Activated CD4-positive, alpha-beta T cell treated with anti-CD3 and anti-CD28 coated beads, Interleukin-2, amount 50 U/mL, for 4 hours (primary cell): ENCODE data around the gene PPP6R2.

ENCODE experiments used
- DNase-seq, 2 experiments: peaks; one replicate each; pipeline ENCODE4 v3.0.0-alpha.2; 2020

The PPP6R2 gene

DNA sequence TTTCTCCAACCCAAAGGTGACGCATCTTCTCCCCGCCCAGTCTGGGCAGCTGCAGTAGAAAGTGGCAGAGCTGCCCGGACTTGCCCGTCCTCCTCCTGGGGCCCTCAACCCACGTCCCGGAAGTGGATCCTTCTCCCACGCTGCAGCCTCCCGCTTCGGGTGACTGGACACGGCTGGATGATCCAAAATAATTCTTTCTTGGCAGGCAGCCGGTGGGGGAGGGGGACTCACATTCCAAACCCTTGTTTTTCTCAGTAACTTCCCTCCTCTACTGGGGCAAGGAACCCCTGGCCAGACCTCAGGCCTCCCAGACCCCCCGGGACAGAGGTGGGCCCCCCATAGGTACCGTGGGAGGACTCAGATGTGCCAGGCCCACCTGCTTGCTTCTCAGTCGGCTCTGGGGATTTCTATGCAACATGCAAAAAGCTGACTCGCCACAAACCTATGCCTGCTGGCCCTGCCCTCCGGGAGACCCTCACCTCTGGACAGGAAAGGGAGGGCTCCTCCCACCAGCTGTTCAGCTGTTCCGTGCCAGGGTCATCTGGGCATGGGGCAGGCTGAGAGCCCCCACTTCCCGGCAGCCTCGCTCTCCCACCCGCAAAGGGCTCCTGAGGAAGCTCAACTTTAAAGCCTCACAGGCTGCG is 37.1 kb upstream of the PPP6R2 start:
- DNase-seq, result no peak

DNA sequence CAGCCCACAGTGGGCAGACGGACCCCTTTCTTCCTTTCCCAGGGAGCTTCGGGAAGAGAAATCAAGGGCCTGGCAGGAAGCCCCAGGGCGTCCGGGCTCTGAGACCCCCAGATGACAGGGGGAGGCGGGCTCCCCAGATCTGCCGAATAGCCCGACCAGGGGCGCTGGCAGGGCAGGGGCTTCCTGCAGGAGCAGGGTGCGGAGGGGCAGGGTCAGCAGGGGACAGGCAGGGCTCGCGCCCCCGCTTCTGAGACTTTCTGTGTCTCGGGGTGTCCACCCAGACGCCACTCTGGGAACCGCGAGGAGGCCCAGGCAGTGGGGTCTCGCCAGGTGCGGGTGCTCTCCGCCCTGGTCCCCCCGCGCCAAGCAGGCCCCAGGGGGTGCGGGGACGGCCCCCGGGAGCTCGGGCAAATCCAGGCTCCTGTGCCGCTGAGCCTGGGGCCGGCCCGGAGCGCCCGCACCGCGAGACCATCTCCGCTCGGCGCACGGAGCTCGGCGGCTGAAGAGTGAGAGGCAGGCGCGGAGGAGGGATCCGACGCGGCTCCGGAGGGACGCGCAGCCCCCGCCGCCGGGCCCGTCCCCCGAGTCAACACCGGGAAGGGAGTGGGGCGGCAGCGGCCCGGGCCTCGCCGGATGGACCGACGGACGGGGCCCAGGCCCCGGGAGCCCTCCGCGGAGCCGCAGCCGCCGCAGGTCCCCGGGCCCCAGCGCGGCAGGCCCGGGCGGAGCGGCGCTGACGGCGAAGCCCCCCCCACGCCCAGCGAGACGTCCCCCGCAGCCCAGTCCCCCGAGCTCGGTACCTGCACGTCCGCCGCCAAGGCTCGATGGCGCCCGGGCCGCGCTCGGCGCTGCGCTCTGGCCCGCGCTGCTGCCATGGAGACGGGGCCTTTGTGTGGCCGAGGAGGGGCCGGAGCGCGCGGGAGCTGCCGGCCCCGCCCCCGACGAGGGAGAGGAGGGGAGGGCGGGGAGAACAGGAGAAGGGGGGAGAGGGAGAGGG is 36.1 kb upstream of the PPP6R2 start, which contains the start of gene PLXNB2:
Gene PLXNB2, minus strand, starts transcription at position 894 of the 997 bp plus-strand sequence. CDS start 17,062 bp downstream, outside the sequence.
- no peak for DNase-seq

DNA sequence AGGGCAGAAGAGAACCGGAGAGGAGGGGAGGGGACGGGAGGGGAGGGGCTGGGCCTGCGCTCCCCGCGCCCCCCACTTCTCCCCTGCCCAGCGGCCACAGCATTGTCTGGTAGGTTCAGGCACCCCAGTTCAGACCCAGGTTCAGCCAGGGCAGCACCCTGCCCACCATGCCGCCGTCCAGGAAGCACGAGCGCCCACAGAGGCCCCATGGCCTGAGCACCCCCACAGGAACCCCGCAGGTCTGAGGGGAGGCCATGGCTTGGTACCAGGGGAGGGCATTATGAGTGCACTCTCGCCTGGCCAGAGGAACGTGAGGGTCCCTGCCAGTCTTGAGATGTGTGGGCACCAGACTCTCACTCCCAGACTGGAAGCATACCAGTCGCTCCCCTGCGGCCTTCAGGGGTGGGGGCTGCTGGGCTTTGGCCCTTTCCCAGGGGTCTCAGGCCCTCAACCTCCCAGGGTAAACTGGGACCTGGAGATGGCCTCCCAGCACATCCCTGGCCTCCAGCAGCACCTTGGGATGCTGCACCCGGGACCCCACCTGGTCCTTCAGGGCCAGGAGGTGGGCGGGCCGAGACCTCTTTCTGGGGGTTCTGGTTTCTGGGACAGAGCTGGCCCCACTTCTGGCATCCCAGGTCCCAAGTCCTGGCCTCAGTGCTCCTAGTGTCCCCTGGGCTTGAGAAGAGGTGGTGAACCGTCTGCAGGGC is 35.1 kb upstream of the PPP6R2 start:
- DNase-seq, result no peak

DNA sequence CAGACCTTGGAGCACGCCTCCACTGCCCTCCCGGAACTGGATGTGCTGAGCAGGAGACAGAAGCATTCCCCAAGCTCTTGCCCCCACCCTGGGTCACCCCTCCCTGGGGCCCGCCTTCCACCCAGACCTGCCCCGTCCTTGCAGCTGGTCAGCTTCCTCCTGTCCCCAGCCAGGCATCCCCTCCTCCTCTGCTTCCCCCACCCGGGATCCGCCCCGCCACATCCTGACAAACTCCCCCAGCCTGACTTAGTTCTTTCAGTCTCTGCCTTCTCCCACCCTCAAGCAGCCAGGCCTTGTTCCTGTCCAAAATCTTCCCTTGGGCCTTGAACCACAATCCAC is 34.6 kb upstream of the PPP6R2 start:
- DNase-seq, result no peak

DNA sequence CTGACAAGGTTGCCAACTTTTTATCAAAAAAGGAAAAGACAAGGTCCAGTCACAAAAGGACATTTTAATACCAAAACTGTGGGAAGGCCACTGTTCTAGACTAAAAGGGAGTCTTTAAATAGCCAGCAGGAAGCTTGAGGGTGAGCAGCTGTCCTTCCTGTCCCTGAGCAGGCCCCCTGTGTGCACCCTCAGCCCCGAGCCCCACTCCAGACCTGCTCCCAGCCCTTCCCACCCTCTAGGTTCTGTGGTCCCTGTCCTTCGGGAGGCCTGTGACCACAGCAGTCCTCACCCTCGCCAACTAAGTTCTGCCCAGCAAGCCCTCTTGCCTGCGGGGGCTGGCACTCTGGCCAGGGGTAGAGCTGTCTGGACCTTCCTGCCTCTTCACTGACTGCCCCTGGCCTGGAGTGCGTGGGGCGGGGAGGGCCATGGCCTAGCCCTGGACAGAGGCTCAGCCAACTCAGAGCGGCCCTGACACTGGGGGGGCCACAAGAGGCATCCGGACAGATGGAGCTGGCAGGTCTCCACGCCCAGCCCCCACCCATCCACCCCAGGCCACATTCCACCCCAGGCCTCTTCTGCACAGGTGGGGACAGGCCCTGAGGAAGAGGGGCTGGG is 34.0 kb upstream of the PPP6R2 start:
- DNase-seq, result no peak

GRCh38 chr22:50309601-50309991 is 33.5 kb upstream of the PPP6R2 start:
- no peak for DNase-seq

- no peak for DNase-seq
Observed at GRCh38 chr22:50310031-50310722, 33.0 kb upstream of the PPP6R2 start.

DNA sequence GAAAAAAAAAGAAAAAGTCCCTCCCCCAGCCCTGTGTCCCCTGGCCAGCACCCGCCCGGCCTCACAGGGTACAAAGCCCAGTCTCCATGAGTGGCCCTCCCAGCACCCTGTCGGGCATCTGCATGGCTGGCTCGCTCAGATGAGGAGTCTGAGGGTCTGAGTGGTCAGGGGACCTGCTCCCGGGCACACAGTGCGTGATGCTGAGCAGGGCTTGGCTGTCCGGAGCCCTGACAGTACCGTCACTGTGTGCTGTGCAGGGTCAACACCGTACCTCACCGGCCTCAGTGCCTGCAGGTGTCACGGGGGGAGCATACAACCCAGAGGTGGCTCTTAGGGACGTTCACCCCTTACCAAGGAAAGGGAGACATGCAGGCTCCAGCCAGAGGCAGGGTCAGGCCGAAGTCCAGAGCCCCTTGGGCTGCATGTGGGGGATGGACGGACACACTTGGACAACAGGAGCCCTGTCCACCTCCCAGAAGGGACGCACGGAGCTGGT is 32.1 kb upstream of the PPP6R2 start:
- DNase-seq, result no peak

DNA sequence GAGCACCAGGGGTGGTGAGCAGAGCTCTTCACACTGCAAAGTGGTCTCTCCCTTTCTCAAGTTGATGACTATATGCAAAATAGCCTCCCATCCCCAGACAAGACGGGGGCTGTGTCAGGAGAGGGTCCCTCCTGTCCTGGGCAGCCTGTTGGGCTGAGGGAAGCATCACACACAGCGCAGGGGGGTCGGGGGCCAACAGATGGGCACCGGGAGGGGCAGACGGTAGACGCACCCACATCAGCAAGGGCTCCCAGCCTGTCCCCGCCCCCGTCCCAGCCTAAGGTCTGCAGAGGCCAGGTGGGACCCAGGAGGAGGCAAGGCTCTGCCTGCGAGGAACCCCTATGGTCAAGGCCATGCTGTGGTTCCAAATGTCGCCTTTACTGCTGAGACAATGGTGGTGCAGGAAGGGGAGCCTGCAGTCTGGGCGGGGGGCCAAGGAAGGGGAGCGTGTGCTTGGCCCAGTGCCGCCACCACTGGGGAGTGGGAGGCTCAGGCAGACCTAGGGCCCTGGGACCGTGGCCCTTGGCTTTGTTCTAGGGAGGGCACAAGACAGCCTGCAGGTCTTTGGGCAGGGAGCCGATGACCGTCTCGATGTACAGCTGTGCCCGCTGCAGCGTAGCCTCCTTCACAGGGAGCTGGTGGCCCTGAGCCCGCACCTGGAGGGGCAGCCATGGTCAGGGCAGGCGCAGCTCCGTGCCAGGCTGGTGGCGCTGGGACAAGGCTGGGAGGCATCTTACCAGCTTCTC is 31.3 kb upstream of the PPP6R2 start:
- DNase-seq, result no peak

DNA sequence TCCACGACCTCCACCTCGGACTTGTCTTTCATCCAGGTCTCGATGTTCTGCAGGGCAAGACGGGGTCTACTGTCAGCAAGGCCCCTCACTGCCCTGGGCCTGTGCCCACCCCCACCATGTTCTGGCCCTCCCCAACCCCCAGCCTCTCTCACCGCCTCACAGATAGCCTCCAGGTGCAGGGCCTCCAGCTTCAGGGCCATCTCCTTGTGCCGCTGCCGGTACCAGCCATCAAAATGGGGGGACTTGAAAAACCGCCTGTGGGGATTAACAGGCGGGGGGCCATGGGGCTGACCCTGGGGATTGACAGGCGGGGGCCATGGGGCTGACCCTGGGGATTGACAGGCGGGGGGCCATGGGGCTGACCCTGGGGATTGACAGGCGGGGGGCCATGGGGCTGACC is 30.8 kb upstream of the PPP6R2 start:
- no peak for DNase-seq

DNA sequence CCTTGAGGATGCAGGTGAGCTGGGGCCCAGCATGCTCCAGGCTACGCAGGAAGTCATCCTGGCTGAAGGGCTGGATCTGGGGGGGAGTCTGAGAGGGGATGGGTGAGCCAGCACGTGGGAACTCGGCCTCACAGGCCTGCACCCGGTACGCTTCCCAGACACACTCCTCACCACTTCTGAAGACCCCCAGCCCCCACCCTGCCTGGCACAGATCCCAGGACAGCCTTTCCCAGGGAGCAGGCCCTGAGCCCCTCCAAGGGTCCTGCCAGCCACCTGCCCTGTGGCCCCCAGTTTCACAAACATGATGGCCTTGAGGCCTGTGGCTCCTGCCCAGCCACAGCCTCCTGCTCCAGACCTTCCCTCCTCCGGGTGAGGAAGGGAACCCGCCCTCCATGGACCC is 30.1 kb upstream of the PPP6R2 start:
- DNase-seq, result no peak

- no peak for DNase-seq
Observed at GRCh38 chr22:50313600-50313999, 29.5 kb upstream of the PPP6R2 start.

GRCh38 chr22:50314081-50314454 is 29.1 kb upstream of the PPP6R2 start:
- DNase-seq, result no peak

DNA sequence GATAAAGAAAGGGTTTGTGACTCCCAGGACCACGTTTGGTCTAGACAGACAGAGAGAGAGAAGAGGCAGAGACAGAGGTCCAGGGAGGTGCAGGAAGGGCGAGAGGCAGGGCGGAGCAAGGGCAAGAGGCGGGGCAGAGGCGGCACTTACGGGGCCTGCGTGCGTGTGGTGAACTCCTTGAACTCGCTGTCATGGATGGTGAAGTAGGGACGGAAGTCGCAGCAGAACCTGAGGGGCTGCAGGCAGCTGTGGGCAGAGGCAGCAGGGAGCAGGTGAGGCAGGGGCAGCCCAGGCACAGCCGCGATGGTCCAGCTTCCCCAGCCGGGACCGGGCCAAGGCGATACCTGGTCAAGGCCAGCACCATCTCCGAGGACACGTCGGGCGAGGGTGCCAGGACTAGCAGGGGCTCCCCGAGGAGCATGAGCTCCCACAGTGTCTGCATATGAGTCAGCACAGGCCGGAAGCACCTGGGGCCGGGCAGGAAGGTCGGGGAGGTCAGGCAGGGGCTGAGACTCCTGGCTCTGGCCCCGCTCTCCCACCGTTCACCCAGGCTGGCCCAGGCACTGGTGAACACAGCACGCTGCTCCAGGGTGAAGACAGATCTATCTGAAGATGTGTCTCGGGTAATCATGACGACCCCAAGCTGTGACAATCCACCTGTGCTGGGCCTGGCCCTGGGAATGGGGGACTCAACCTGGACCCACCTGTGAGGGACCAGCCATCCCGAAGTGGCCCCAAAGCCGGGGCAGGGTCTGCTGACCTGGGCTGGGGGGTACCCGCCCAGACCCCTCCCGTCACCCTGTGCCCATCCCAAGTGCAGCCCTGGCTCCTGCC is 28.5 kb upstream of the PPP6R2 start:
- peak; percentile 59 to 63 for DNase-seq

DNA sequence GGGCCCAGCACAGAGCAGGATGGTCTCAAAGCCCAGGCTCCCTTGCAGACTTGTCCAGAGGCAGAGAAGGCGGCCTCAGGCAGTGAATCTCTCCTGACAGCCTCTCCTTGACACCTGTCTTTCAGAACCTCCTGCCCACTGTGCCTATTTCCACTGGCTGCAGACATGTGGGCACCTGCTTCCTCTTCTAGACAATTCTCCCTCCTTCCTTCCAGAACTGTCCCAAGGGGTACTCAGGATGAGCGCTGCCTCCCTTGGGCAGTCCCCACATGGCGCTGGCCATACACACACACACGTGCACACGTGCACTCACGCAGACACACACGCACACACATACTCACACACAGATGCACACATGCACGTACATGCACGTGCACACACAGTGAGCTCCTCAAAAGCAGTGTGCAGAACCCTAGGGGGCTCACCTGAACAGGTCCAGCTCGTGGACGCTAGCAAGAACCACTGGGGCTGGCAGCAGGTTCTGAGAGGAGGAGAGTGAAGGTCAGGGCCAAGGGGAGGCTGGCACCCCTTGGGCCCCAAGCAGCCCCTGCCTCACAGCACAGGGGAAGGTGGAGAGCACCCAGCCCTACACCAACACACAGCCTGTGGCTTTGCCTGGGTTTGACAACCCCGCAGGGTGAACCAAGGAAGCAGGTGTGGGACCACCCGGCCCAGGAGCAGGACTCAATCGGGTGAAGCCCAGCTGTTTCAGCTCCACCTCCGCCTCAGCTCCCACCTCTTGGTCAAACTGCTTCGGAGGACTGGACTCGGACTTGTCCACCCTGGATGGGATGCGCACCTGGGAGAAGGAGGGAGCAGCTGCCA is 27.6 kb upstream of the PPP6R2 start:
- no peak for DNase-seq

GRCh38 chr22:50316114-50317065 is 26.7 kb upstream of the PPP6R2 start:
- DNase-seq, result no peak

- no peak for DNase-seq
Observed at GRCh38 chr22:50317178-50317577, 25.9 kb upstream of the PPP6R2 start.

- DNase-seq, result no peak
Observed at GRCh38 chr22:50317674-50318073, 25.5 kb upstream of the PPP6R2 start.

GRCh38 chr22:50318356-50318697 is 24.8 kb upstream of the PPP6R2 start:
- no peak for DNase-seq
